ENCODE measurements around the gene NEUROD2.
A peak's percentile ranks its signal among the peaks of the same experiment; 100 is the strongest.

The NEUROD2 gene

DNA sequence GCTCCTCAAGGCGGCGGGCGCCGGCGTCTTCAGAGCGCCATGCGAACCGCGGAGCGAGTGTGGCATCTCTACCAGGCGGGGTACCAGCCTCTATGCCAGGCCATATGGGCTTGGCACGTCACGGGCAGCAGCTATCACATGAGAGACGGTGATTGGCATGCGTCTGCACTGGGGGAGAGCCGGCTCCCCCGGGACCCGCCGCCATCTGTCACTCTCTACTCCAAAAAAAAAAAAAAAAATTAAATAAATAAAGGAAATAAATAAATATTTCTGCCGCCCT lies at the start of gene NEUROD2:
Gene NEUROD2, minus strand, starts transcription at position 70 of the 280 bp plus-strand sequence. CDS start 1,321 bp downstream, outside the sequence.
- DNase-seq = no peak

DNA sequence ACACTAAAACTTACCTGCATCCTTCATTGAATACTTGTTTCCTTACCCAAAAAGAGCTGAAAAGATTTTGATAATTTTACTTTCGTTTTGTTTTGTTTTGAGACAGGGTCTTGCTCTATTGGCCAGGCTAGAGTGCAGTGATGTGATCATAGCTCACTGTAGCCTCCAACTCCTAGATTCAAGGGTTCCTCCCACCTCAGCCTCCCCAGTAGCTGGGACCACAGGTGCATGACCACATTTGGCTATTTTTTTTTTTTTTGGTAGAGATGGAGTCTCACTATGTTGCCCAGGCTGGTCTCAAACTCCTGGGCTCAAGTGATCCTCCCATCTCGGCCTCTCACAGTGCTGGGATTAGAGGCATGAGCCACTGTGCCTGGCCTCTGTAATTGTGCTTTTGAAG lies 47.4 kb upstream of the NEUROD2 start:
- DNase-seq = no peak

- DNase-seq = peak; percentile 56
Observed at GRCh38 chr17:39653662-39654331, 46.1 kb upstream of the NEUROD2 start.

- DNase-seq = no peak
Observed at GRCh38 chr17:39653316-39653661, 45.6 kb upstream of the NEUROD2 start.

DNA sequence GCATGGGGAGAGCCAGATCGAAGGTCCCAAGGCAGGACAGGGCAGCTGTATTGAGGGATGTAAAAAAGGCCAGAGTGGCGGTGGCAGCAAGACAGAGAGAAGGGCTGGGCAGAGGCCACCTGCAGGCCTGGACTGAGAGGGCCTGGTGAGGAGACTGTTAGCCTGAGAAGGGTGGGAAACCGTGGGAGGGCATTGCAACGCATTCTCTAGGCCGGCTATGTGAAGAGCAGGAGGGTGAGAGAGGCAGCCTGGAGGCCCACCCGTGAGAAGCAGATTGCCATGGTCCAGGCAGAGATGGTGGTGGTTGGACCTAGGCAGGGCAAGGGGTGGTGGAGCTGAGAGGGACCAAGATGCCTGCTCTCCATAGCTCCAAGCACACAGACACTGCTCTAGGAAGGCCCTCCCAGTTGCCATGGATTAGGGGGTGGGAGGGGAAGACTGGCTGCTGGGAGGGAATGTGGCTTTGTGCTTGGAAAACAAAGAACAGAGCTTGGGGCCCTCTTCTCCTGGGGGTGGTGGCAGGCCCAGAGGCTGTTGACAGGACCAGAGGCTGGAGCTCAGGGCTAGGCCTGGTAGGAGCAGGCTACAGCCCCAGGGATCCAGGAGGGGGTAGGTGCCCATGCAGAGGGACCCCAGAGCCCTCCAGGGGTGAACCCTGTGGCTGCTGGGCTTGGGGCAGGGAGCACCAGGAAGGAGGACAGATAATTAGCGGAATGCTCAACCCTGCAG lies 45.0 kb upstream of the NEUROD2 start:
- DNase-seq = no peak

DNA sequence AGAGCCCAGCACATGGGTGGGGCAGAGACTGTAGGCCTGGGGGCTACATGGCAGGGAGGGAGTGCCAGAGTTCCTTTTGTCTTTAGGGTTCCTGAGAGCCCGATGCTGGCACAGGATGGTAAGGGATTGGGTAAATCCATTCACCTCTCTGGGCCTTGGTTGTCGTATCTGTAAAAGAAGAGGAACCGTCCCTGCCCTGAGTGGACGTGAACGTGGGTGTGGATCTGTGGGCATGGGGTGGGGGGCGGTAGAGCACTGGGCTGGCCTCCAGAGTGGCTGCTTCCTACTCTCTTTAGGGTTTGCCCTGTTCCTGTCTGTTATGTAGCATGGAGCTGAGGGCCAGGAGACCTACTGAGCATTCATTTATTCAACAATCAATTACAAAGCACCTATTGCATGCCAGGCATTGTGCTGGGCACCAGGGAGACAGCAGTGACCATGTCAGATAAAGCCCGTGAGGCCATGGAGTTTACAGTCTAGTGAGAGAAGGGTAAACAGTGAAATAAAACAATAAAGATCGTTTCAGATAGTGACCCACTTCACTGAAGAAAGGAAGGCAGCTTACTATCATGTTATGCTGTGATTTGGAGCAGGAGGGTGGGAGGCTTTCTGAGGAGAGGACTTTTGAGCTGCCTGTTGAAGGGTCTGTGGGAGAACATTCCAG lies 44.3 kb upstream of the NEUROD2 start:
- no peak for DNase-seq

GRCh38 chr17:39650121-39650579 lies 42.4 kb upstream of the NEUROD2 start:
- no peak for DNase-seq

DNA sequence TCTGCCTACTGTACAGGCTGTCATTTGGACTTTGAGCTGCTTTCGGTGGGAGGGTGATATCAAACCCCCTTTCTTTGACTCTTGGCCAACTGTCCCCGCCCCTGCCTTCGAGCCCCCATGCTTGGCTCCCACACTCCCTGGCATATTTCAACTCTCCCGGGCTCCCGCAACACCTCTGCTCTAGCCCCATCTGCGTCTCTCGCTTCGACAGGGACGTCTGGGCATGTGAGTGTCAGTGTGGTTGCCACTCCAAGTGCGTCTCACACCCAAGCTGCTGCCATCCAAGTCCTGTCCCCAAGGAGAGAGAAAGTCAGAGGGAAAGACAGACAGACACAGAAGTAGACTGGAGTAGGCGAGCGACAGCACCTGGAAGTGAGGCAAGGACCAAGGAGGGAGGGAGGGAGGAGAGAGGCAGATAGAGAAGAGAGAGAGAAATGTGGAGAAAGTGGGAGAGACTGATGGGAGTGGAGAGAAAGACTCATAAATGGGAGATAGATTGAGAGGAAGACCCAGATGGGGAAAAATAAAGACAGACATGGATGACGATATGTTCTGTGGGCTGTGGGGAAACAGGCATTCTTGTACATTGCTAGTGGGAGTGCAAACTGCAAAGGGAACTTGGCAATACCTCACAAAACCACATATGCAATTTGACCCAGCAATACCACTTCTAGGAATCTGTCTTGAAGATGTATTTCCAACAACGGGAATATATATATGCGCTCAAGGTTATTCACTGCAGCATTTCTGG lies 41.1 kb upstream of the NEUROD2 start:
- no peak for DNase-seq

DNA sequence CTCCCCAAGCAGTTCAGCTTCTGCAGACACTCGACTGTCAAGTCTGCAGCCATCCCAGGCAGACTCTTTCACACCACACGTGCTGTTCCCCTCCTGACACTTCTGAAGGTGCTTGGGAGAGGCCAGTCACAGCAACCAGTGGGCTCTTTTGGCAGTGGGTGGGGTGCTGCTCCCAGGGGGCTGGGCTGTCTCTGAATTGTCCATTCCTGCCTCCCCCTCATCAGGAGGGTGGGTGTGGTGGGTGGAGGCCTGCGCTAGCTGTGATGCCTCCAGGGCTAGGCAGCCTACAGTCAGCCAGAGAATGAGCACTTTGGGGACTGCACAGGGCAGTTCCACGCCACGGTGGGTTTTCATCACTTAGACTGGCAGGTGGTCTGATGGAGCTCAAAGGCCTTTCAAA lies 39.5 kb upstream of the NEUROD2 start:
- DNase-seq = no peak

DNA sequence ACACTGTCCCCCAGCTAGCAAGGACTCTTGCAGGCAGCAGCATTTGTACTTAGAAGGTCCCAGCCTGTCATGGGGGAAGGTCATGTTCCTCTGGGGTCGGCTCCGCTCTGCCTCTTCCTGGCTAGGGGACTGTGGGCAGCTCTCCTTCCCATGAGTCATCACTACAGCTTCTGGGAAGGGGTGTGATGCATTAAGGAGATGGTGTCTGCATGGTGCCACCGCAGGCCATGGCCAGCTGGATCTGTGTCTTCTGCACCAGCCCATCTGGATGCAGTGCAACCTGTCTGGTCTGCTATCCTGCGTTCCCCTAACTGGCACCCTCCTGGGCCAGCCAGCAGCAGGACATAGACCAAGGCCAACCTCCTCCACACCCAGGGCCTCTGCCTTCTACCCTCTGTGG lies 35.6 kb upstream of the NEUROD2 start:
- DNase-seq = no peak

DNA sequence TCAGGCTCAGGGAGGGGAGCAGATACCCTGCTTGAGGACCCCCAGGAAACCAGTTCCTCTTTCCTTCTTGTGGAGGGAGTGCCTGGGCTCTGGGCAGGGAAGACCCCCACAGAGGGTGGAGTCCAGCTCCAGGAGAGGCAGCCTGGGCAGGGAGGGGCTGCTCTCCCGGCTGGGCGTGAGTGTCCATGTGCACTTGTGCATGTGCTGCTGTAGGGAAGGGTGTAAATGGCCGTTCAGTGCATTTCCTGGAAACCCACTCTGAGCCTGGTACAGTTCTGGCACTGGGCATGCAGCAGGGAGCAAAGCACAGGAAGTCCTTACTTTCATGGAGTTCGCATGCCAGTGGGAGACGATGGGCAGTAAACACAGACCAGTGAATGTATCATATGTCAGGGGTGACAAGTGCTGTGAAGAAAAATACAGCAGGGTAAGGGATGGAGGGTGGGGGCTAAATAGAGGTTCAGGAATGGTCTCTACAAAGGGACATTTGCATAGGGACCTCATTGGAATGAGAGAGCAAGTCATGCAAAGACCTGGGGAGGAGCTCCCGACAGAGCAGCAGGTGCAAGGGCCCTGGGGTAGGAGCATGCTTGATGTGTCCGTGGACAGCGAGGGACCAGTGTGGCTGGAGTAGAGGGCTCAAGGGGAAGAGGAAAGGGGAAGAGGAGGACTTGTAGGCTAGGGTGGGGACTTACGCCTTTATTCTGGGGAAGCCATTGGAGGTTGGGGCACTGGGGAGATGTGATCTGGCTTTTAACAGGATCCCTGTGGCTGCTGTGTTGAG lies 34.8 kb upstream of the NEUROD2 start:
- no peak for DNase-seq

DNA sequence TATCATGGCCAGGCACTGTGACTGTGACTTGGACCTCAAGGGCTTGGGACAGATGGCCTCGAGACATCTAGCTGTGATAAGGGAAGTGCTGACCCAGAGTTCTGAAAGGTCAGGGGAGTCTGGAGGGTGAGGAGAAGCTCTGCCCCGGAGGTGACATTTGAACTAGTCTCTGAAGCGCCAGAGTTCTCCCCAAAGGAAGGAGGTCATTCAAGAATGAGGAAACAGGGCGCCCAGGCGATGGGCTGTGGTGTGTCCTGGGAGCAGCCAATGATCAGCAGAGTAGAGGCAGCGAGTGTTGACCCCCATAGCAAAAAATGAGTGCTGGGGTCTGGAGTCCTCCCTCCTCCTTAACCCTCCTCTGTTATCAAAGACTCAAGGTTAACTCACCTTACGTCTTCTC lies 34.2 kb upstream of the NEUROD2 start:
- no peak for DNase-seq

- DNase-seq = no peak
Observed at GRCh38 chr17:39641097-39641496, 33.4 kb upstream of the NEUROD2 start.

- DNase-seq = no peak
Observed at GRCh38 chr17:39640591-39641031, 32.9 kb upstream of the NEUROD2 start.

GRCh38 chr17:39639566-39640458 lies 32.1 kb upstream of the NEUROD2 start:
- DNase-seq = no peak

DNA sequence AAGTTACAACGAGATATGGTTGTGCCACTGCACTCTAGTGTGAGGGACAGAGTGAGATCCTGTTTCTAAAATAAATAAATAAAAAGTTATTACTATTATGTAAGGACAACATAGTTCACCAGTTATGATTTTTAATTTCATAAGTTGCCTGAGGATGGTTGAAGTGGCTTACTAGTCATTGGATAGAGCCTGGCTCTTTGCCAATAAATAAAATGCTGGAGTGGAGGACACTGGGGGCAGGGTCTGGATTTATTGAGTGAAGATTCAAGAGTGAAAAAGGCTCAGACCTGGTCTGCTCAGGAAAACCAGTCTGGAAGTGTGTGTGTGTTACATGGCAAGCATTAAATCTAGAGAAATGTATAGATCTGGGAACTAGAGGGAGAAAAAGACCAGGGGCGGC lies 31.3 kb upstream of the NEUROD2 start:
- DNase-seq = no peak

- DNase-seq = no peak
Observed at GRCh38 chr17:39638317-39638716, 30.6 kb upstream of the NEUROD2 start.

DNA sequence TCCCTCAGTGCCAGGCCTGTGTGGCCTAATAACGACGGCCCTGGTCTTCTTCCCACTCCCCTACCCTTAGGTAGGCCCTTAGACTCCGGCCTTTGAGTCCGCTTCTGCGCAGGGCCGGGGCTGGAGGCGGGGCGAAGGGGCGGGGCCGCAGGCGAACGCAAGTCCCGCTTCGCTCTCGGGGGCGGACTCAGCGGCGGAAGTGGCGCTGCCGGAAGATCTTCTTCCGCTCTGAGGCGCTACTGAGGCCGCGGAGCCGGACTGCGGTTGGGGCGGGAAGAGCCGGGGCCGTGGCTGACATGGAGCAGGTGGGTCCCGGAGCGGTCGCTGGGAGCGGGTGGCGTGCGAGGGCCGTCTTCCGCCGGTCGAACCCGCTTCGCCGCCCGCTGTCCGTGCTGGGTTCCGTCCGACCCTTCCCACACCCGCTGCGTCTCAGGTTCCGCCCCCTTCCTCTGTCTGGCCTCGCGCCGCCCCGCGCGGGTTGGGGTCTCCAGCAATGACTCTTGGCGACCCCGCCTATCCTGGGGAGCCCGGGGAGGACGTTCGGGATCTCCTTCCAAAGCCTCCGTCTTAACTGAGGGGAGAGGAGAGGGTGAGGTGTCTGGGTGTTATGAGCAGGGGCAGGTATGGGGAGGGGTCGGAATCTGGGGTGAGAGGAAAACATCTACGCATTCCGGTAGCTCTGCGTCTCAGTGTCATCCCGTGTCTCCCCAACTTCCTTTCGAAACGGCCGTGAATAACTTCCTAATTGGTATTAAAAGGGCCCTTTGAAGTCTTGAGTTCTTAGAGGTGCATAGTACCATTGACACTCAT lies 29.4 kb upstream of the NEUROD2 start, which contains the start of gene STARD3:
Gene STARD3, plus strand, starts transcription at position 218 of the 810 bp plus-strand sequence. CDS start 16,388 bp downstream, outside the sequence.
- peak; percentile 86 for DNase-seq

DNA sequence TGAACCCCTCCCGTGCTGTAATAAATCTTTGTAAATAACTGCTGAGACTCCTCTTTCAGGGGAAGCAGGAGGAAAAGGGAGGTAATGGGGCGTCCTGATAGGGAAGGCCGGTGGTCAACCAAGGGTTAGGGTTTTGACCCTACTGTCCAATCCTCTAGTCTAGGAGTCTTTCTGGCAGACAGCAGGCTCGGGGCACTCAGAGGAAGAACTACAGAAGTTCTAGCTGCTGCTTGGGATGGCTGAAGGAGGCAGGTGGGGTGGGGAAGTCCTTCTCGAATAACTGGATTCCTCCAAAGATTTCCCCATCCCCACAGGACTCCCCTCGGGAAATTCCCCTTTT lies 28.8 kb upstream of the NEUROD2 start:
- DNase-seq = no peak

- no peak for DNase-seq
Observed at GRCh38 chr17:39635614-39636176, 28.0 kb upstream of the NEUROD2 start.

Measured in NK-92 treated with Interleukin-12 subunit alpha and Interleukin-12 subunit beta, amount 100 ng/mL, for 24 hours (cell line).